ENCODE results near the gene GNAI3.

Gene GNAI3

DNA sequence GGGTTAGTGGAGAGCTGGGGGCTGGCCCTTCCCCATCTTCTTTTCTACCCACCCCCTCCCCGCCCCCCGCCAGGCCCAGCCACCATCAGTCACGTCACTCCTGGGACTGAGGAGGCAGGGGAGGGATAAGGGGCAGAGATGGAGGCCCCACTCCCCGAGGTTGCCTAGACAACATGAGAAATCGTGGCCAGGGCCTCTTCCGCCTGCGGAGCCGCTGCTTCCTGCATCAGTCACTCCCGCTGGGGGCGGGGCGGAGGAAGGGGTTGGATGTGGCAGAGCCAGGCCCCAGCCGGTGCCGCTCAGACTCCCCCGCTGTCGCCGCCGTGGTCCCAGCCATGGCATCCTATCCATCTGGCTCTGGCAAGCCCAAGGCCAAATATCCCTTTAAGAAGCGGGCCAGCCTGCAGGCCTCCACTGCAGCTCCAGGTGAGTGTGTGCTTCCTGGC, 72.4 kb downstream of the GNAI3 start:
- Mint-ChIP-seq H3K27me3 (no peaks in the 10 kb centered on the region), H3K27ac (peak overlapping the region; percentile 99)

DNA sequence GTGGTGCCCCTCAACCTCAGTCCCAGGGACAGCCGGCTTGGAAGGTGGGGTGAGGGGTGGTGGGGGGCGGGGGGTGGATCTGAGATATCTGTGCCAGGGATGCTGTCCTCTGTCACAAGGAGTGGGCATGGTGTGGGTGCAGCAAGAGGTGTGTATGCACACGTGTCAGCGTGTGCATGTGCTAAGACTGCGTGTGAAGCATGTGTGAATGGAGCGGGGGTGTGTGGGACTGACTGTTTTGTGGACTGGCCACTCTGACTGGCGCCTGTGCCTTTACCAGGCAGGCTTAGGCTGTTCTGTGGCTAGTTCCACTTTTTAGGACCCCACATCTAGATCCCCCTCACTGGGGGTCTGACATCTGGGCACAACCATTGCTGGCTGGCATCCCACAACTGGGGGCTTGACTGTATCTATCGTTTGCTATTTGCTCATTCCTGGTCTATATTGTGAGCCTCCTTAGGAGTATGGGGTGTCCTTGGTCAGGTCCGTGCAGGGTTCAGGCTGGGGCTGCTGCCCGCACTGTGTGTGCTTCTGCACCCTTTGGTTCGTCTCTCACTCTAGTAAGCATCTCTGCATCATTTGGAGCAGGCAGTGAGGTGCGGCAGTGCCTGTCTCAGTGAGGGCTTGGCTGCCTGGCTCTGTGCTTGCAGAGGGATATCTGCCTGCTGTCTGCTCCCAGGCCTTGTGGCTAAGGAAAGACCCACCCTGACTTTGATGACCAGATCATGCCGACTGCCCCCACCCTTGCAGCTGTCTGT, 73.1 kb downstream of the GNAI3 start:
- Mint-ChIP-seq H3K4me1 (peaks cover 63% of the 10 kb centered on the region), H3K36me3 (no peaks in the 10 kb centered on the region), H3K27me3 (no peaks in the 10 kb centered on the region), H3K9me3 (no peaks in the 10 kb centered on the region), H3K27ac (peak overlapping the region; percentile 81), H3K4me3 (peak overlapping the region; percentile 91)

More for the DNA sequence above, 72.4 kb downstream of the GNAI3 start:
- no peaks in the 10 kb centered on the region for H3K36me3 Mint-ChIP-seq
- H3K4me3 Mint-ChIP-seq, result peak overlapping the region; percentile 91
- H3K9me3 Mint-ChIP-seq, result no peaks in the 10 kb centered on the region
- peaks cover 70% of the 10 kb centered on the region for H3K4me1 Mint-ChIP-seq

DNA sequence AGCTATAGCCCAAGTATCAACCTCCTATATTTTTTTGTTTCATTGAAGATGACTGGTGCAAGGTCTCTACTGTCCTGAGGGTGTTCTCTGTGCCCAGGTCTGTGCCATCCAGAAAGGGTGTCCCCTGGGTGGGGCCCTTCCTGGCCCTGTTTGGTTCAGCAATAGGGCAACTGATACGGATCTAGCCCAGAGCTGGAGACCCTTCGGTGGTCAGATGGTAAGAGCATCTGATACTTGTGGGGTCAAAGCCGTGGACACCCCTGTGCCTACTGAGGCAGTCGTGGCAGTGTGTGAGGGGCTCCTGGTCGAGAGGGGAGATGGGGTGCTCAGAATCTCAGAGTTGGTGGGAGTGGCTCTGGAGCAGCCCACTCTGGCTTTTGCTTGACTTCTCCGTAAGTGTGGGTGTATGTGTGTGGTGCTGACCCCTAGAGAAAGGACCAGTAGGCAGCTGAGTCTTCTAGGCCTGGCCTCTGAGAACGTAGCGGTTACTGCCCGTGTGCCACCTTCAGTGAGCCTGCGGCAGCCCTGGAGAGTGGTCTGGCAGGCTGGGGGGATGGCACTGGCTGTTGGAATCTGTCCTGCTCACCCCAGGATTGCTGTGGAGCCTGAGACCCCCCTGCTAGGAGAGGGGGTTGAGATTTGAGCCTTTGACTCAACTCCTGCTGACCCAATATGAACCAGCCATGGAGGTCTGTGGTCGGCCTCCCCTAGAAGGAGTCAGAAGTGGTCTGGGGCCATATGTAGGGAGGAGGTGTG, 73.9 kb downstream of the GNAI3 start:
- peak overlapping the region; percentile 91 for H3K4me3 Mint-ChIP-seq
- peaks cover 55% of the 10 kb centered on the region for H3K4me1 Mint-ChIP-seq
- no peaks in the 10 kb centered on the region for H3K9me3 Mint-ChIP-seq

DNA sequence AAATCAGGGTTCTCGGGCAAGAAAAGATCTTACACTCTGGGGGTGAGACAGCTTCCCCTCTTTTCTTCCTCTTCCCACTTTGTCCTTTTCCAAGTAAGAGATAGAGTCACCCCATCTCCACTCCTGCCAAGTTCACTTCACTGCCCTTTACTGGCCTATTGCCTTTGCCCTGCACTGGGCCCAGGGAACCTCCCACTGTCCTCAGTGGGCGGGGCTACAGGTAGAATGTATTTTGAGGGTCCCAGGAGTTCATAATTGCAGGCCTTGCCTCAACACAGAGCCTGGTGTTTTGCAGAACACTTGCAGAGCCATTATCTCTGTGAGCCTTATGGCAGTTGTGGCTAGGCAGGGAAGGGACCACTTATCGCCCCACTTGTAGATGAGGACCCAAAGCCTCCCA, 74.5 kb downstream of the GNAI3 start:
- Mint-ChIP-seq H3K27ac (peak overlapping the region; percentile 25), H3K36me3 (no peaks in the 10 kb centered on the region), H3K4me1 (peaks cover 51% of the 10 kb centered on the region), H3K27me3 (no peaks in the 10 kb centered on the region), H3K9me3 (no peaks in the 10 kb centered on the region), H3K4me3 (peak overlapping the region; percentile 91)

More for the DNA sequence above, 73.9 kb downstream of the GNAI3 start:
- Mint-ChIP-seq H3K27me3 (no peaks in the 10 kb centered on the region), H3K36me3 (no peaks in the 10 kb centered on the region), H3K27ac (peak overlapping the region; percentile 81)

DNA sequence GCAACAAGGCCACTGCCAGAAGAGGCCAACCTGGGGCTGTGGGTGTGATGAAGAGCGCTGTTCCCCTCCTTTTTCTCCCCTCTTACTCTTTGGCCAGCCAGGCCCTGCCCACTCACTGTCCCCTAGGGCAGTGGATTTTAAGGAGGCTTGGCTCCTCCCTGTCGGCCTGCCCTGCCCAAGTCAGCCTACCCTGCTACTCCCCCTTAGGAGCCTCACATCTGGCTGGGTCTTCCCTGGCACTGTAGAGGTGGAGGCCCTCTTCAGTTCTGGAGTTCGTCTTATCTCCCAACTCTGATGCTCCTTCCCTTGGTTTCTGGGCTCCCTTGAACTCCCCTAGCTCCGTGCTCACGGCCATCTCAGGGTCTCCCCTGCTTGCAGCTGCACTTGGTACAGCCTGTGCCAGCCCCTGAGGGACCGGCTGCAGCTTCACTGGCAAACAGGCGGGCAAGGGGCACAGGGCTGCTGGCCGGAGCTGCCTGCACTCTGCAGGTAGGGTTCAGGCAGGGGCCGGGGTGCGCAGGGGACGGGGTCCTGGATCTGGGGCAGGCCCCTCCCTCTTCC, 75.3 kb downstream of the GNAI3 start:
- Mint-ChIP-seq H3K4me1 (peaks cover 47% of the 10 kb centered on the region), H3K27me3 (no peaks in the 10 kb centered on the region), H3K4me3 (peak overlapping the region; percentile 76), H3K36me3 (no peaks in the 10 kb centered on the region), H3K9me3 (no peaks in the 10 kb centered on the region), H3K27ac (peak overlapping the region; percentile 88)

DNA sequence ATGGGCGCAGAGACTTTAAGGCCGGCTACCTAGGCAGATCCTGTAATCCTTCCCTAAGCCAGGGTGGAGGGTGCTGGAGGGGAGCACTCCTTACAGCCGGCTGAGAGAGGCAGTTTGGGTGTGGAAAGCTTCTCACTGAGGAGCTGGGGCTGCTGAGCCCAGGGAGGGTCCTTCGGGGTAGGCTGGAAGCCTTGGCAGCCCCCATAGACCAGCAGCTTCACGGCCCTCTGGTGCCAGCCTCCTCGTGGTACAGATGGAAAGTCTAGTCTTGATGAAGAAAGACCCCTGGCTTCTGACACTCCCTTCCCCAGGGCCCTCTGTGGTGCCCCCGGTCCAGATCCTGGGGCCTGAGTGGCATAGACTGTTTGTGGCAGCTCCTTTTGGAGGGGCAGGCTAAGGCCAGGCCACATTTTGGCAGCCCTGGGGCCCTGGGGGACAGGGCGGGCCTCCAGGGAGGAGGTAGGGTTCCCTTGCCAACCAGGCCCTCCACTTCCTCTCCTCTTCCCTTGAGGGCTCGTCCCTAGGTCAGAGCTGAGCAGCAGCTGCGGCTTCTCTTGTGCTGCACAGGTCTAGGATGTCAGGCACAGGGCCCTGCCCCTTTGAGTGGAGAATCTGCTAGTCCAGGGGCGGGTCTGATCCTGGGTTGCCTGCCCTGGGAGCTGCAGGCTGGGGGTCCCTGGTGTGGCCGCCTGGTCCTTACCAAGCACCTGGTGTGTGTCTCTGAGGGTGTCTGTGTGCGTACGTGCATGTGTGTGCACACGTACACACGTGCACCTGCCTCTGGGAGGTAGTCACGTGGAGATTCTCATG, 76.0 kb downstream of the GNAI3 start:
- peak overlapping the region; percentile 51 for H3K27ac Mint-ChIP-seq
- H3K4me1 Mint-ChIP-seq, result peaks cover 40% of the 10 kb centered on the region
- H3K27me3 Mint-ChIP-seq, result no peaks in the 10 kb centered on the region
- peak overlapping the region; percentile 23 for H3K4me3 Mint-ChIP-seq
- H3K9me3 Mint-ChIP-seq, result no peaks in the 10 kb centered on the region
- peaks cover under 1% of the 10 kb centered on the region for H3K36me3 Mint-ChIP-seq

DNA sequence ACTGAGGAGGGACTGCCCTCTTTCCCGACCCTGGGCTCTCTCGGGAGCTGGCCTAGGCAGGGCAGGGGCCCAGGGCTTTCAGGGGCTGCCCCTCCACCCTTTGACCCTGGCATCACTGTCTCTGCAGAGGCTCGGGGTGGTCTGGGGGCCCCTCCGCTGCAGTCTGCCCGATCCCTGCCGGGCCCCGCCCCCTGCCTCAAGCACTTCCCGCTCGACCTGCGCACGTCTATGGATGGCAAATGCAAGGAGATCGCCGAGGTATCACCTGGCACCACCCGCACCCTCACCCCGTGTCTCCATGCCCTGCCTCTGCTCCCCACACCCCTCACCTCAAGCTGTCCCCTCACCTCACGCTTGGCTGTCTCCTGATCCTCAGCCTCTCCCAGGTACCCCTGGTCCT, 76.8 kb downstream of the GNAI3 start:
- no peak overlapping the region for H3K4me3 Mint-ChIP-seq
- H3K4me1 Mint-ChIP-seq, result peaks cover 38% of the 10 kb centered on the region
- peaks cover 5% of the 10 kb centered on the region for H3K36me3 Mint-ChIP-seq
- no peaks in the 10 kb centered on the region for H3K27me3 Mint-ChIP-seq
- H3K9me3 Mint-ChIP-seq, result no peaks in the 10 kb centered on the region
- H3K27ac Mint-ChIP-seq, result no peak overlapping the region

DNA sequence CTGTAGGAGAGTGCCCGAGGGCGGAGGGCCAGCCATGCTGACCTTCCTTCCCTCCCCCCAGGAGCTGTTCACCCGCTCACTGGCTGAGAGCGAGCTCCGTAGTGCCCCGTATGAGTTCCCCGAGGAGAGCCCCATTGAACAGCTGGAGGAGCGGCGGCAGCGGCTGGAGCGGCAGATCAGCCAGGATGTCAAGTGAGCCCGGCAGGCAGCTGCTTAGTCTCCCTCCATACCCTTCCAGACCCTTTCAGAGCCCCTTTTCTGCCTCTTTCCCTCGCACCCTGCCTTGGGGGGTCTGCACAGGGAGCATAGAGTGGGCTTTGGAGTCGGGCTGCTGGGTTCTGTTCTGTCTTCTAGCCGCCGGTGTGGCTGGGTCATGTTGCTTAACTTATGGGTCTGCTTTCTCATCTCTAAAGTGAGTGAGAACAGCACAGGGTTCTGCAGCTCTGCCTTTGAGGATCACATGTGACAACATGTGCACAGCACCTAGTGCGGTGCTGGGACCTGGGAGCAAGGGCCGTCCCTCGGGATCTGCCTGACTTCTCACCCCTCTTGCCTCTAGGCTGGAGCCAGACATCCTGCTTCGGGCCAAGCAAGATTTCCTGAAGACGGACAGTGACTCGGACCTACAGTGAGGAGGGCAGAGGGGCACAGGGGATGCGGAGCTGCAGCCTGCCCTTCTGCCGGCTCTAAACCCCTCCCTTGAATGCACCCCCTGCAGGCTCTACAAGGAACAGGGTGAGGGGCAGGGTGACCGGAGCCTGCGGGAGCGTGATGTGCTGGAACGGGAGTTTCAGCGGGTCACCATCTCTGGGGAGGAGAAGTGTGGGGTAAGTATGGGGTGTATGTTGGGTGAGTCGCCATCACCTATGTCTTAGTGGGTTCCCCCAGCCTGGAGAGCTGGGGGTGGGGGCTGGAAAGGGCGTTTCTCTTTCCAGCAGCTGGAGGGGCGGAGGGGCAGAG, 77.5 kb downstream of the GNAI3 start:
- Mint-ChIP-seq H3K27me3 (no peaks in the 10 kb centered on the region), H3K4me1 (peaks cover 38% of the 10 kb centered on the region), H3K36me3 (peaks cover 5% of the 10 kb centered on the region), H3K4me3 (no peak overlapping the region), H3K27ac (no peak overlapping the region), H3K9me3 (no peaks in the 10 kb centered on the region)

DNA sequence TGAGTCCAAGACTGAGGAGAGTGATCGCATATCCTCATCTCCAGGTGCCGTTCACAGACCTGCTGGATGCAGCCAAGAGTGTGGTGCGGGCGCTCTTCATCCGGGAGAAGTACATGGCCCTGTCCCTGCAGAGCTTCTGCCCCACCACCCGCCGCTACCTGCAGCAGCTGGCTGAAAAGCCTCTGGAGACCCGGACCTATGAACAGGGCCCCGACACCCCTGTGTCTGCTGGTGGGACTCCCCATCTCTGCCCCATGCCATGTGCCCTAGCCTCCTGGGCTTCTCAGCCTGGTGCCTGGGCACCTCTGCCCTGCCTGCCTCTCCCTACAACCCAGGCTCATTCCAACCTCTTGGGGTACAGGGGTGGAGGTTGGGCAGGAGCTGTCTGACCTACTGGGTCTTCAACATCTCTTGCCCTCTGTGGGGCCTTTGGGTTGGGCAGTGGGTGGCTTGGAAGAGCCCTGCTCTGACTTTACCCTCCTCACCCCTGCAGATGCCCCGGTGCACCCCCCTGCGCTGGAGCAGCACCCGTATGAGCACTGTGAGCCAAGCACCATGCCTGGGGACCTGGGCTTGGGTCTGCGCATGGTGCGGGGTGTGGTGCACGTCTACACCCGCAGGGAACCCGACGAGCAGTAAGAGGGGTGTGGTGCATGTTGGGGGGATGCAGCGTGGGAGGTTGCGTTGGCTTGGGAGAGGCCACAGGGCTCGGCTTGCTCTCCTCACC, 78.4 kb downstream of the GNAI3 start:
- no peak overlapping the region for H3K4me3 Mint-ChIP-seq
- H3K27ac Mint-ChIP-seq, result no peak overlapping the region
- H3K9me3 Mint-ChIP-seq, result no peaks in the 10 kb centered on the region
- no peaks in the 10 kb centered on the region for H3K27me3 Mint-ChIP-seq
- peaks cover 6% of the 10 kb centered on the region for H3K36me3 Mint-ChIP-seq
- peaks cover 33% of the 10 kb centered on the region for H3K4me1 Mint-ChIP-seq

DNA sequence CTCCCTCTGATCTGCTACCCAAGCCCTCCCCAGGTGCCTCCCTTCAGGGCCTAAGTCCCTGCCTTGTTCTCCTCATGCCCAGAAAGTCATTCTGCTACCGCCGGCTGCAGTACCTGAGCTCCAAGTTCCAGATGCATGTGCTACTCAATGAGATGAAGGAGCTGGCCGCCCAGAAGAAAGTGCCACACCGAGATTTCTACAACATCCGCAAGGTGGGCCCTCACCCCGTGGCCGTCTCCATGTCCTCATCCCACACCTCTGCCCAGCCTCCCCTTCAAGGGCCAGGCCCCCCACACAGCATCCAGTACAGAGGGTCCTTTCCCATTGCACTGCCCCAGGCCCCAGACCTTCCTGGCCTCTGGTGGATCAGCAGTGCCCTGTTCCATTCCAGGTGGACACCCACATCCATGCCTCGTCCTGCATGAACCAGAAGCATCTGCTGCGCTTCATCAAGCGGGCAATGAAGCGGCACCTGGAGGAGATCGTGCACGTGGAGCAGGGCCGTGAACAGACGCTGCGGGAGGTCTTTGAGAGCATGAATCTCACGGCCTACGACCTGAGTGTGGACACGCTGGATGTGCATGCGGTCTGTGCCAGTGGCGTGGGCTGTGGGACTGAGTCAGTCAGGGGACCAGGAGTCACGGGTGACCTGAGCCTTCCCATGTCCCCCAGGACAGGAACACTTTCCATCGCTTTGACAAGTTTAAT, 79.4 kb downstream of the GNAI3 start:
- no peak overlapping the region for H3K4me3 Mint-ChIP-seq
- no peaks in the 10 kb centered on the region for H3K9me3 Mint-ChIP-seq
- peaks cover 6% of the 10 kb centered on the region for H3K36me3 Mint-ChIP-seq
- H3K27me3 Mint-ChIP-seq, result no peaks in the 10 kb centered on the region
- H3K27ac Mint-ChIP-seq, result no peak overlapping the region
- peaks cover 23% of the 10 kb centered on the region for H3K4me1 Mint-ChIP-seq

DNA sequence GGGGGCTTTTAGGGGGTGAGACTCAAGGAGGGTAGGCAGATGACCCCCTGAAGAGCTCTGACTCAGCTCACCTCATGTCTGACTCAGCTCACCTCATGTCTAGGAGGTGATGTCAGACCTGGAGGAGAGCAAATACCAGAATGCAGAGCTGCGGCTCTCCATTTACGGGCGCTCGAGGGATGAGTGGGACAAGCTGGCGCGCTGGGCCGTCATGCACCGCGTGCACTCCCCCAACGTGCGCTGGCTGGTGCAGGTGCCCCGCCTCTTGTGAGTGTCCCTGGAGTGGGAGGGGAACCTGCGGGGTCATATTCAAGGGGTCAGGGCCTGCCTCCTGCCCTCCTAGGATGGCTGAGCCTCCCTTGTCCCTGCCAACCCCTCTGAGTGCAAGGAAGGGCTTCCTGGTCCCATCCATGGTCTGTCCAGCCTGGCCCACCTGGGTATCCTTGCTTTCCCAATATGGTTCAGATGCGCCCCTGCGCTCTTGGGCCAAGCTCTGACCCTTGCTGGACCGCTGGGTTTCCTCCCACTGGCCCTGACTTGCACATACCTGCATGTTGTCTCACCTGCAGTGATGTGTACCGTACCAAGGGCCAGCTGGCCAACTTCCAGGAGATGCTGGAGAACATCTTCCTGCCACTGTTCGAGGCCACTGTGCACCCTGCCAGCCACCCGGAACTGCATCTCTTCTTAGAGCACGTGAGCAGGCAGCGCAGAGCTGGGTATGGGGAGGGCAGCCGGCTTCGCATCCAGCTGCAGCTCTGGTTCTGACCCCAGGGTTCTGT, 80.3 kb downstream of the GNAI3 start:
- H3K36me3 Mint-ChIP-seq, result peaks cover 6% of the 10 kb centered on the region

DNA sequence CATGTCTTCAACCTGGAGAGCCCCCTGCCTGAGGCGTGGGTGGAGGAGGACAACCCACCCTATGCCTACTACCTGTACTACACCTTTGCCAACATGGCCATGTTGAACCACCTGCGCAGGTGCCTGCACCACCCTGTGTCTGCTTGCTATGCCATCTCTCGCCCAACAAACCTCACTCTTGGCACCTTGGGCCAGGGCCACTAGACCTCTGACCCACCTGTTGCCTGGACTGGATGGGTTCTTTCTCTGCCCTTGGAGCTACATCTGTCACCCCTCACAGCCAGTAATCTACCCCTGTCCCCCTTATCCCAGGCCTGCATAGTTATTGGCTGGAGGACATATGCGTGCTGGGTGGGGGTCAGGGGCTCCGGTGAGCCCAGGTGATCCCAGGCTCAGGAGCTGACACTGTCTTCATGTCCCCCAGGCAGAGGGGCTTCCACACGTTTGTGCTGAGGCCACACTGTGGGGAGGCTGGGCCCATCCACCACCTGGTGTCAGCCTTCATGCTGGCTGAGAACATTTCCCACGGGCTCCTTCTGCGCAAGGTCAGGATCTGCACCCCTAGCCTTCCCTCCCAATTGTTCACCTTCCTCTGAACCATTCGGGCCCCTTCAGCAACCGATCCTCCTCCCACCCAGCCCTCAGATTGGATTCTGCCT, 81.1 kb downstream of the GNAI3 start:
- H3K36me3 Mint-ChIP-seq, result peaks cover 6% of the 10 kb centered on the region
- no peaks in the 10 kb centered on the region for H3K27me3 Mint-ChIP-seq
- H3K4me3 Mint-ChIP-seq, result no peak overlapping the region
- no peak overlapping the region for H3K27ac Mint-ChIP-seq
- H3K4me1 Mint-ChIP-seq, result peaks cover 12% of the 10 kb centered on the region
- no peaks in the 10 kb centered on the region for H3K9me3 Mint-ChIP-seq

More for the DNA sequence above, 80.3 kb downstream of the GNAI3 start:
- no peaks in the 10 kb centered on the region for H3K27me3 Mint-ChIP-seq
- H3K27ac Mint-ChIP-seq, result no peak overlapping the region
- peaks cover 14% of the 10 kb centered on the region for H3K4me1 Mint-ChIP-seq
- no peaks in the 10 kb centered on the region for H3K9me3 Mint-ChIP-seq
- no peak overlapping the region for H3K4me3 Mint-ChIP-seq

Measured in activated naive CD4-positive, alpha-beta T cell treated with anti-CD3 and anti-CD28 coated beads, Interleukin-2, amount 50 U/mL, for 24 hours (primary cell).